Panc1 (cell line): ENCODE data around the gene CACNA1G. TPM values are rescaled to one million over a fixed set of nuclear protein-coding genes. Genes with fewer than 3 reads are reported as not detected.

Source experiments
- ATAC-seq: fragments of 200-7000 bp; cut with Tn5 transposase; 2 replicates; pipeline ENCODE4 v1.9.1; 2020; ENCODE audit warnings: mild to moderate bottlenecking, moderate library complexity
- BruUV-seq: library from RNA; stranded (reverse); fragments of 400-500 nt; replicated peaks from 2 replicates; lab custom pipeline; 2021; lab: Mats Ljungman, UMichigan
- CTCF ChIA-PET: fragments of 300-600 bp; sonication (Branson Sonifier 250); formaldehyde crosslinking; loops from one replicate; lab custom pipeline; 2022; ENCODE audit warnings: antibody characterized with exemption; lab: Charles Lee
- POLR2A ChIA-PET: fragments of 300-600 bp; sonication (Branson Sonifier 250); formaldehyde crosslinking; loops from one replicate; lab custom pipeline; 2022; ENCODE audit warnings: antibody characterized with exemption; lab: Charles Lee
- DNase-seq: peaks from one replicate; pipeline ENCODE4 v3.0.0-alpha.2; 2010; ENCODE audit warnings: low read depth, low spot score
- H3K27ac ChIP-seq: 2 replicates; pipeline ENCODE4 v1.5.1; 2011; ENCODE audit warnings: mild to moderate bottlenecking, low read length, inconsistent platforms
- H3K27me3 ChIP-seq: fragments of 200-500 bp; sonication (Bioruptor generic); 2 replicates; pipeline ENCODE4 v1.6.0; 2014; ENCODE audit warnings: low read length, inconsistent platforms; ENCODE audit not compliant: control insufficient read depth, insufficient read depth
- H3K36me3 ChIP-seq: fragments of 200-500 bp; sonication (Bioruptor generic); 2 replicates; pipeline ENCODE4 v1.5.1; 2014; ENCODE audit warnings: inconsistent platforms, mild to moderate bottlenecking, low read length, moderate library complexity; ENCODE audit not compliant: control insufficient read depth, insufficient read depth
- H3K4me1 ChIP-seq: 2 replicates; pipeline ENCODE4 v1.5.1; 2011; ENCODE audit warnings: inconsistent platforms, mild to moderate bottlenecking, low read length, moderate library complexity; ENCODE audit not compliant: control insufficient read depth, insufficient read depth
- H3K4me3 ChIP-seq, 2 experiments: 2 replicates each; pipeline ENCODE4 v1.5.1; 2011 to 2012; ENCODE audit warnings: low read depth in 2 of 2, low read length in 2 of 2, mild to moderate bottlenecking in 2 of 2, inconsistent platforms in 1 of 2, moderate library complexity in 1 of 2
- H3K9me3 ChIP-seq: fragments of 200-500 bp; sonication (Bioruptor generic); 2 replicates; pipeline ENCODE4 v1.5.1; 2014; ENCODE audit warnings: low read depth, mild to moderate bottlenecking, inconsistent platforms, low read length, moderate library complexity; ENCODE audit not compliant: control insufficient read depth, insufficient read depth
- POLR2AphosphoS5 ChIP-seq: IDR thresholded peaks from 2 replicates; pipeline ENCODE4 v1.6.1; 2012; ENCODE audit warnings: mild to moderate bottlenecking, low read depth, low read length, moderate library complexity
- REST ChIP-seq, 2 experiments: IDR thresholded peaks; 2 replicates each; pipeline ENCODE4 v1.6.1; 2011 to 2012; ENCODE audit warnings: low read depth in 2 of 2, control low read depth in 1 of 2, low read length in 1 of 2, mild to moderate bottlenecking in 1 of 2, moderate library complexity in 1 of 2; ENCODE audit not compliant: insufficient read depth in 1 of 2
- SIN3A ChIP-seq: IDR thresholded peaks from 2 replicates; pipeline ENCODE4 v1.6.1; 2012; ENCODE audit warnings: low read depth, mild to moderate bottlenecking, low read length, moderate library complexity, borderline replicate concordance; ENCODE audit not compliant: insufficient read depth
- TCF7L2 ChIP-seq: IDR thresholded peaks from 2 replicates; pipeline ENCODE4 v1.6.1; 2011; ENCODE audit warnings: mild to moderate bottlenecking, low read depth, low read length, inconsistent platforms
- in situ Hi-C: cut with HindIII; loops from 2 replicates; pipeline ENCODE4 v1.10.0; 2016; ENCODE audit warnings: low sequenced_read_pairs, low pct_unique_long_range_greater_than_20kb
- intact Hi-C: fragments of 100-400 bp; cut with micrococcal nuclease; formaldehyde crosslinking; loops from one replicate; pipeline ENCODE4 v1.10.0; 2022; ENCODE audit not compliant: unreplicated experiment
- total RNA-seq: library from RNA; stranded (reverse); gene quantifications from one replicate; pipeline ENCODE4 v1.2.1, GENCODE V29; 2021; ENCODE audit not compliant: unreplicated experiment
- TF ChIP-seq, protein P1 (sequence below): fragments of 450-650 bp; IDR thresholded peaks from 2 replicates; pipeline ENCODE4 v1.5.1; 2017; ENCODE audit warnings: mild to moderate bottlenecking

The CACNA1G gene
- total RNA-seq, 1 experiment from 2014 or later = 10.0 TPM

DNA sequence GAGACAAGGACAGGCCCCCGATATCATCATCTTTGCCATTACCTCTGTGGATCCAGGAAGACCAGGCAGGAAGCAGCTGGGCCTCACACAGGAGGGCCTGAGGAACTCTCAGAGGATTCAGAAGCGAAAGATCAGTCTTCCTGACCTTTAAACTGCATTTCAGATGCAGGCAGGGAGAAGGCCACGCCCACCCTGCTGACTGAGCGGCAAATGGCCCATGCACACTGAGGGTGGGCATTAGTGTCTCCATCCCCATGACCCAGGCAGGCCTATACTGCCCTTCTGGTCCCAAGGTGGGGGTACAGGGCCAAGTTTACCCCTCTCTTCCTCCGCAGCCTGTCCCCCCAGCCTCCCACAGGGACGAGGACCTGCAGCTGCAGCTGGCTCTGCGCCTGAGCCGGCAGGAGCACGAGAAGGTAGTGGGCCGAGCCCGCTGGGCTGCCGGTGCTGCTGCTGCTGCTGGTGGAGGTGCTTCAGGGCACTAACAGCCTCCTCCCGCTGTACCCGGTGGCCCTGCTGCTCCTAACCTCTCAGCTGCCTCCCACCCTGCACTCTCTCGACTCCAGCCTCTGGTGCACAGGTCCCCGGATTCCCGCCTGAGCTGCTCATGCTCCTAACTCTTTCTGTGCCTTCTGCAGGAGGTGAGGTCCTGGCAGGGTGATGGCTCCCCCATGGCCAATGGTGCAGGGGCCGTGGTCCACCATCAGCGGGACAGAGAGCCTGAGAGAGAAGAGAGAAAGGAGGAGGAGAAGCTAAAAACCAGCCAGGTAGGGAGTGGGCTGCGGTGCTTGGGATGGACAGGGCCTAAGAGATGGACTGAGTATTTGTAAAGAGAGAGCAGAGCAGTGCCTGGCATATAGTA, 21.7 kb upstream of the CACNA1G start:
- in situ Hi-C loops = no loop called here
- POLR2A ChIA-PET = no interaction called here
- BruUV-seq = no TSS peak

GRCh38 chr17:50539762-50540559, 20.6 kb upstream of the CACNA1G start:
- in situ Hi-C loops (no loop called here), intact Hi-C loops (no loop called here)
- 0 out of 2 replicates have a peak, but pooled peaks have one; percentile 19 for ATAC-seq
- CTCF ChIA-PET = no interaction called here
- H3K27me3 ChIP-seq = no peaks in the 10 kb centered on the region
- POLR2A ChIA-PET = no interaction called here
- no peak for DNase-seq
- H3K4me1 ChIP-seq = peaks cover 40% of the 10 kb centered on the region
- H3K27ac ChIP-seq = no peak overlapping the region; the same call in 1 of the 2 replicates
- BruUV-seq = no TSS peak
- H3K4me3 ChIP-seq = no peak overlapping the region
- no peaks in the 10 kb centered on the region for H3K9me3 ChIP-seq
- no peaks in the 10 kb centered on the region for H3K36me3 ChIP-seq
- TF ChIP-seq POLR2AphosphoS5 (no peak), SIN3A (no peak), REST (IDR thresholded peaks at IDR 0.05; ENCODE audit: insufficient read depth in 1 of 2, low read depth in 2 of 2, low read length in 1 of 2) (no peak)
- TF ChIP-seq, protein P1, sequence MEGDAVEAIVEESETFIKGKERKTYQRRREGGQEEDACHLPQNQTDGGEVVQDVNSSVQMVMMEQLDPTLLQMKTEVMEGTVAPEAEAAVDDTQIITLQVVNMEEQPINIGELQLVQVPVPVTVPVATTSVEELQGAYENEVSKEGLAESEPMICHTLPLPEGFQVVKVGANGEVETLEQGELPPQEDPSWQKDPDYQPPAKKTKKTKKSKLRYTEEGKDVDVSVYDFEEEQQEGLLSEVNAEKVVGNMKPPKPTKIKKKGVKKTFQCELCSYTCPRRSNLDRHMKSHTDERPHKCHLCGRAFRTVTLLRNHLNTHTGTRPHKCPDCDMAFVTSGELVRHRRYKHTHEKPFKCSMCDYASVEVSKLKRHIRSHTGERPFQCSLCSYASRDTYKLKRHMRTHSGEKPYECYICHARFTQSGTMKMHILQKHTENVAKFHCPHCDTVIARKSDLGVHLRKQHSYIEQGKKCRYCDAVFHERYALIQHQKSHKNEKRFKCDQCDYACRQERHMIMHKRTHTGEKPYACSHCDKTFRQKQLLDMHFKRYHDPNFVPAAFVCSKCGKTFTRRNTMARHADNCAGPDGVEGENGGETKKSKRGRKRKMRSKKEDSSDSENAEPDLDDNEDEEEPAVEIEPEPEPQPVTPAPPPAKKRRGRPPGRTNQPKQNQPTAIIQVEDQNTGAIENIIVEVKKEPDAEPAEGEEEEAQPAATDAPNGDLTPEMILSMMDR = no peak

More for the DNA sequence above, 21.7 kb upstream of the CACNA1G start:
- H3K9me3 ChIP-seq = no peaks in the 10 kb centered on the region
- TF ChIP-seq POLR2AphosphoS5 (no peak), SIN3A (no peak), TCF7L2 (no peak), REST (IDR thresholded peaks at IDR 0.05; ENCODE audit: insufficient read depth in 1 of 2, low read depth in 2 of 2, low read length in 1 of 2) (no peak)
- TF ChIP-seq, protein P1 = no peak
- peaks cover 49% of the 10 kb centered on the region for H3K4me1 ChIP-seq
- intact Hi-C loops = no loop called here
- no peak for DNase-seq
- H3K36me3 ChIP-seq = no peaks in the 10 kb centered on the region
- H3K27ac ChIP-seq = no peak overlapping the region
- H3K4me3 ChIP-seq = no peak overlapping the region
- CTCF ChIA-PET = interaction anchor here (0.5 kb wide), 1 partner anchor 162 kb away, joined by 4 read pairs; no protein-coding TSS in a partner anchor
- no peaks in the 10 kb centered on the region for H3K27me3 ChIP-seq
- ATAC-seq = no peak
